Activated CD8-positive, alpha-beta memory T cell treated with anti-CD3 and anti-CD28 coated beads for 1 hour (primary cell): ENCODE measurements around the gene KIFBP.
"Not testable (repeated sequence)": the region's sequence is repeated elsewhere in the genome, so short reads cannot be mapped to it uniquely, and the experiment has no call there.

Experiments
- DNase-seq, 2 donors: peaks; one replicate each; pipeline ENCODE4 v3.0.0-alpha.2; 2020; ENCODE audit warnings: low read depth in 1 of 2; ENCODE audit errors: extremely low read depth in 1 of 2

KIFBP gene

GRCh38 chr10:69004821-69005220, 16.2 kb downstream of the KIFBP start:
- DNase-seq: no peak

DNA sequence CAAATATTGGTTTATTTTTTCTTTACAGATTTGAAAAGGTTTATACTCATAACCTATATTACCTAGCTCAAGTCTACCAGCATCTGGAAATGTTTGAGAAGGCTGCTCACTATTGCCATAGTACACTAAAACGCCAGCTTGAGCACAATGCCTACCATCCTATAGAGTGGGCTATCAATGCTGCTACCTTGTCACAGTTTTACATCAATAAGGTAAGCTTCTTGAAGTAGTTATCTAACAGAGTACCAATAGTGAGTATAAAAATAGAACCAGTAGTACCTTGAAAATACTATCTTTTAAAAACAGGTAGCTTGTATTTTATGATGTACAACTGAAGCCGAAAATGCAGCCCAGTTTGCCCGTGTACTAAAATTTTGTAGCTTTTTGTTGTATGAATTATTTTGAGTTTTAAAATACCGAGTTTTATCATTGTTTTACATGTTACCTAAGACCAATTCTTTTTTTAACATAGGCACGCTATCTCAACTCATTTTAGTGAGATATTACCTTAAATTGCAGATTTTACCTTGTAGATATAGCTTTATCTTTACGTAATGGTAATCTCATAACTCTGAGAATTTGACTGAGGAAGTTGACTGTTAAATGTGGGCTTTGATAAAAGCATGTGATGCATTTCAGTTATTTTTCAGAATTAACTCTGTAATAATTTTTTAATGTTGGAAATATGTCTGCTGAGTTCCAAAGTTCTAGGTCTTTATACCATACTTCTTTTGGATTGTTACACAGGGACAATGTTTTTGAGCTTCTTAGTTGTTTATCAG, 17.3 kb downstream of the KIFBP start:
- no peak for DNase-seq

DNA sequence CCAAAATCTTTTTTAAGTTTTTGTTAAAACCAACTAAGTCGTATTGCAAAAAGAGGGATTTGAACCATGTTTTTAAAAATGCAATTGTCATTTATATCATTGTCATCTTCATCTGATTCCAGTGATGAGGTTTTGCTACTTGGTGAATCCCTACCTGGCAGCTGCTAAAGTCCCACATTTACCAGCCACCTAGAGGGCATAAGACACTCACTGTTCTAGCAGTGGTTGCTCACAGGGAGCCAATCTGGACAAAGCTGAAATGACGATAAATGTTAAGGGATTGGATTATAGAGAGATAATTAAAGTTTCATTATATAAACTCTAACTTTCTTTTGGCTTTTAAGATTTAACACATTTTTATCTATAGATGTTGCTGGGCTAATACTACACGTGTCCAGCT, 18.7 kb downstream of the KIFBP start:
- no peak for DNase-seq

GRCh38 chr10:69009360-69009759, 20.8 kb downstream of the KIFBP start:
- no peak for DNase-seq

DNA sequence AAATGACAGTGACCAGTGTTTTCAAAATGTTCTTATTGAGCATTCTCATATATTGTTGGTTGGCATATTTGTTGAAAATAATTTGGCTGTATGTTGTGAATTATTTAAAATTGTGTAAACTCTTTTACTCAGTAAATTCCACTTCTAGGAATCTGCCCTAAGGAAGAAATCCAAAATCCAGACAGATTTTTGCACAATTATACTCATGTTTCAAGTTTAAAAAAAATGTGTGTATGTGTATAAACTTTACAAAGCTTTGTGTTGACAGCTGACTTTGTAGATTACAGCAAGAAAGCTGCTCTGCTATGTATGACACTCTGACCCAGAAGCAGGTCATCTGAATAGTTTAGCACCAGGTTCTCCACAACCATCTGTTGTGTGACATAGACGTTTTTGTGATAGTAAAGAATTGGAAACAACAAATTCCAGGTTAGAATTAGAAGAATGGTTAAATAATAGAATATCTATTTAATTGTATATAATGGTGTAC, 21.6 kb downstream of the KIFBP start:
- no peak for DNase-seq

DNA sequence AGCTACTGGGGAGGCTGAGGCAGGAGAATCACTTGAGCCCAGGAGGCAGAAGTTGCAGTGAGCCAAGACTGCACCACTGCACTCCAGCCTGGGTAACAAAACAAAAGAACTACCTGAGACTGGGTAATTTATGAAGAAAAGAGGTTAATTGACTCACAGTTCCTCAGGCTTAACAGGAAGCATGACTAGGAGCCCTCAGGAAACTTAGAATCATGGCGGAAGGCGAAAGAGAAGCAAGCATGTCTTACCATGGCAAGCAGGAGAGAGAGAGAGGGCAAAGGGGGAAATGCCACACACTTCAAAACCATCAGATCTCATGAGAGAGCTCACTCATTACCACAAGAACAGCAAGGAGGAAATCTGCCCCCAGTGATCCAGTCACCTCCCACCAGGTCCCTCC, 24.2 kb downstream of the KIFBP start:
- DNase-seq: not testable (repeated sequence)

DNA sequence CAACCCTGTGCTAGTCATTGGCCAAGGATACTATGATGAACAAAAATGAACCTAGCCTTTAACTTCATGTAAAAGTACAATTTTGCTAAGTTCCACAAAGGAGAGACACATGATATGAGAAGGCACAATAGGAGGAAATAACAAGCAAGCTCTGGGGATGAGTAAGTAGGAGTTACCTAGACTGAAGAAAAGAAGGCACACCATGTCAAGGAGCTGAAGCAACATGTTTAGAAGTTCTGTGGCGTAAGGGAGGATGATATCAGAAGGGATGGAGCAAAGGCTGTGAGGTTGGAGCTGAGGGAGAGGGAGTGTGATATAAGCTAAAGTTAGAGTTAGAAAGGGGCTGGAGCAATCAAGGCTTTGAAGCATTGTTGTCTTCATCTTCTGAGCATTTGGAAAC, 25.6 kb downstream of the KIFBP start:
- no peak for DNase-seq

DNA sequence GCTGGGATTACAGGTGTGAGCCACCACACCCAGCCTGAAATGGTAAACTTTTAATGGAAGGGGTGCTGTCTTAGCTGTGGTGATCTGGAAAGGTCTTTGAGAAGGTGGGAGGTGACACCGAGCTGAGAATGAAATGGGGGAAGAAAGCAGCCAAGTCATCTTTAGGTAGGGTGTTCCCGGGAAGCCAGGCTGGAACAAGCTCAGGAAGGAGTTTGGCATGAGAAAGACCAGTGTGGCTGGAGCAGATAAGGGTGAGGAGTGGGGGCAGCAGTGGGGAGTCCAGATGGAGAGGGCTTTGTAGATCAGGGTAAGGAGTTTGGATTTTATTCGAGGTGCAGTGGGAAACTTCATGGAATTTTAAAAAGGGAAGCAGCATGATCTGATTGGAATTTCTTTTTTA, 30.0 kb downstream of the KIFBP start:
- no peak for DNase-seq

DNA sequence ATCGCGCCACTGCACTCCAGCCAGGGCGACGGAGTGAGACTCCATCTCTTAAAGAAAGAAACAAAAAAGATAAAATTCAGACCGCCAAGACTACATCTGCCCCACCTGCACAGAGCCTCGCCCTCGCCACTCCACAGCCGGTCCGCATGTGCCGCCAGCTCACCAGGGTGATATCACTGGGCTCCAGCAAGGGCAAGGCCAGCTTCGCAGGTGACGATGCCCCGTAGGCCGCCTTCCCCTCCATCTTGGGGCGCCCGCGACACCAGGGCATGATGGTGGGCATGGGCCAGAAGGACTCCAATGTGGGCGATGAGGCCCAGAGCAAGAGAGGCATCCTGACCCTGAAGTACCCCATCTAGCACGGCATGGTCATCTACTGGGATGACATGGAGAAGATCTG, 34.0 kb downstream of the KIFBP start:
- no peak for DNase-seq

GRCh38 chr10:69025370-69025896, 36.8 kb downstream of the KIFBP start:
- no peak for DNase-seq

DNA sequence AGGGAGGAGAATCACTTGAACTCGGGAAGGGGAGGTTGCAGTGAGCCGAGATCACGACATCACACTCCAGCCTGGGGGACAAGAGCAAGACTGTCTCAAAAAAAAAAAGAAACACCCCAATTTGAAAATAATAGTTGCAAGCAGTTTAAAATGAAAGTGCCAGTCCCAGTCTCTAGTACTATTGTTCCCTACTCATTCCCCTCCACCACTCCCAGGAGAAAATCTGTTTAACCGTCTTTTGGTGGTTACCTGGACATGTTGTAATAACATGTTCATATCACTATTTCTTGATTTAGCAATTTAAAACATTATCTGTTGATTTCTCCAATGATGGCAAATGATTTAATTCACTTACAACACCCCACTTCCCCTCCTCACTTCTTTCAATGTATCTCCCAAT, 44.7 kb downstream of the KIFBP start:
- DNase-seq: no peak

DNA sequence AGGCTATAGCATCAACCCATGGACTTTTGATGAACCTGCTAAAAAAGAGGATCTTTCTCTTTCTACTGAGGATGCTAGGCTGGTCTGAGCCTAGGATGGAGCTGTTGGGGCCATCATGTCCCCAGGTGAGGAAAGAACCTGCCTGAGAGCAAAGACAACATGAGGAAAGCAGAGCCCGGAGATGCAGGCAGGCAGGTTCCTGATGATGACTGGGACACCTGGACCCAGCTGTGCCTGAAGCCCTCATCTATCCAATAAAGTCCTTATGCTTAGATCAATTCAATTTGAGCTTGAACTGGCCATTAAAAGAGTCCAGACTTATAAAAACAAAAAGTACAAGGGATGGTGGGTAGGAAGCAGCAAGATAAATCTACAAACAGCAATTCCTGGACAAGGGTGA, 48.9 kb downstream of the KIFBP start:
- no peak for DNase-seq

GRCh38 chr10:69040904-69041303, 52.3 kb downstream of the KIFBP start:
- not testable (repeated sequence) for DNase-seq

DNA sequence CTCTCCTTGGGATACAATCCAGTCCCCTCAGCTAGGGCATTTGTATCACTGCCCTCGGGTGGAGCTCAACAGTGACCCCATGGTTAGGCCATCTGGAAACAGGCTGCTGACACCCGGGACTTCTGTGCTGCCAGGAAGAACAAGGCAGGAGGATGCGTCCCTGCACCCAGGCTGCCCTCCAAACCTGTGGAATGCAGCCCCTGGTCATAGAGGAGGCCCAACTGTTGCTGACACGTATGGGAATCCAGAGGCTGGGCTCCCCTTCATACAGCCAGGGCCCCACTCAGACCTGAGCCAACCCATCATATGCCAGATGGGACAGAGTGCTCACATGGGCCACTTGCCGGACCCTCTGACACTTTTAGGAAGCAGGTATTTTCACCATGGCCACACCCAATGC, 53.8 kb downstream of the KIFBP start:
- DNase-seq: no peak

DNA sequence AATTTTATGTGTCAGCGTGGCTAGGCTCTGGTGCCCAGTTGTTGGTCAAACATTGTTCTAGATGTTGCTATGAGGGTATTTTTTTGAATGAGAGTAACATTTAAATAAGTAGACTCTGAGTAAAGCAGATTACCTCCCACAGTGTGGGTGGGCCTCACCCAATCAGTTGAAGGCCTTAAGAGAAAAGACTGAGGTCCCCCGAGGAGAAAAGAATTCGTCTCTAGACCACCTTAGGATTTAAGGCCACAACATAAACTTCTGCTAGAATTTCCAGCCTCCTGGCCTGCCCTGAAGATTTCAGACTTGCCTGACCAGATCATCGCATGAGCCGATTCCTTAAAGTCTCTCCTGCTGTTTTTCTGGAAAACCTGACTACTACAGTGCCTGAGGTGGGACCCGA, 54.2 kb downstream of the KIFBP start:
- DNase-seq: no peak

DNA sequence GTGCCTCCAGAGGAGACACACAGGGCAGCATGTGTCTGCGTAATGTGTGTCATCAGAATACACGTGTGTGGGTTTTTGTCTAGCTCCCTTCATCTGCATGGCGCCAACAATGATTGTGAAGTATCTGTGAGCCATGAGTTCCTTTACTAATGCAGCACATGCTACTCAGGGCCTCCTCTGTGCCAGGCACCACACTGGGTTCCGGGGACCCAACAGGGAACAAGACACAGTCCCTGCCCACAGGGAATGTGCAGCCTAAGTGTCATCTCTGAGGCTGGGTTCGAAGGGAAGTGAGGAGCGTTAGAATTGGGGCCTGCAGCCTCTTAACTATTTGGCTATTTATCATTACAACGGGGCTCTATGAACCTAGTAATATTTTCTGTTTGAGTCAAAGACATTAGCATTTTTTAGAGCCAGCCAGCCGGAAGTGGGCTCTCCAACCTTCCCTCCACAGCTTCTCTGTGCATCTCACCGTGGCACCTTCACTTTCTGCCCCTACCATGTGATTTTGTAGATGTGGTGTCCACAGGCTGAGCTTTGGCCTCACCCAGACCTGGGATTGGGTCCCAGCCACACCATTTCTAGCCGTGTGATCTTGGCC, 55.4 kb downstream of the KIFBP start:
- no peak for DNase-seq

- DNase-seq: no peak
Observed at GRCh38 chr10:69044546-69044945, 55.9 kb downstream of the KIFBP start.

- DNase-seq: no peak
Observed at GRCh38 chr10:69045441-69046300, 57.1 kb downstream of the KIFBP start.

DNA sequence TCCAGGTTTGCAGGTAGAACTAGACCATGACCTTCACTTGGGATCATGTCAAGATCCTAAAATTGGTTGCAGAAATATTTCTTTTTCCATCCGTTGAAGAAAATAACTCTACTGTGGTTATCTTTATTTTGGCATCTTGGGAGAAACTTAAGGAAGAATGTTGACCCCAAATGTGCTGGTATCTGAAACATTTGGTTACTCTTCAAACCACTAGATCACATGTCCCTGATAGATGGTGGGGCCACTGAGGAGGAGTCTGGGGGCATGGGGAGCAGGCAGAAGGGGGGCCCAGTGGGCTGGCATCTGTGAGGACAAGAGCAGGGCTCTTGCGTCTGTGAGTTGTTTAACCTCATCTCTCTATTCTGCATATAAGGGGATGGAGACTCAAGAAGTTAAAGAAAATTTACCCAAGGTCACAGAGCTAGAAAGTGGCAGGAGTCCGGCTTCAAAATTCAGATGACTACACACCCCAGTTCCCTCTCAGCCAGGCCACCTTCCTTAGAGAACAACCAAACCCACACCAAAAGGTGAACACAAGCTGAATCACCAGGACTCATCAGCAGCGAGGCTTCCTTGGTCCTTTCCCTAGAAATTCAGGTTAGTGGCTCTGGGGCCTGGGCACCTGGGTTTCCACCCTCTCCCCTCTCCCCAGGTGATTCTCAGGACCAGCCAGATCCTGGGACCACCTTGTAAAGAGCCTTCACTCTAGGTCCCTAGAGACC, 58.7 kb downstream of the KIFBP start:
- DNase-seq: no peak

DNA sequence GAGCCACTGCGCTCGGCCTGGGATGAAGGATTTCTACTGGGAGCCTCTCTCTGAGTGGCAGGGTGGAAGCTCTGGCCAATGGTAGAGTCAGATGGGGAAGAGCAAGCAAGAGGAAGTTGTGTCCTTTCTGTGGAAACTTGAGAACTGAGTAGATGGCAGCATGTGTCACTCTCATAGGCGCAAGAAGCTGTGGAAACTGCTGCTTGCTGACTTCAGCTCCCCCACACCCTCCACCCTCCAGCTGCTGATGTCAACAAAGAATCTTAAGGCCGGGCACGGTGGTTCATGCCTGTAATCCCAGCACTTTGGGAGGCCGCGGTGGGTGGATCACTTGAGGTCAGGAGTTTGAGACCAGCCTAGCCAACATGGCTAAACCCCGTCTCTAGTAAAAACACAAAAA, 59.5 kb downstream of the KIFBP start:
- no peak for DNase-seq

DNA sequence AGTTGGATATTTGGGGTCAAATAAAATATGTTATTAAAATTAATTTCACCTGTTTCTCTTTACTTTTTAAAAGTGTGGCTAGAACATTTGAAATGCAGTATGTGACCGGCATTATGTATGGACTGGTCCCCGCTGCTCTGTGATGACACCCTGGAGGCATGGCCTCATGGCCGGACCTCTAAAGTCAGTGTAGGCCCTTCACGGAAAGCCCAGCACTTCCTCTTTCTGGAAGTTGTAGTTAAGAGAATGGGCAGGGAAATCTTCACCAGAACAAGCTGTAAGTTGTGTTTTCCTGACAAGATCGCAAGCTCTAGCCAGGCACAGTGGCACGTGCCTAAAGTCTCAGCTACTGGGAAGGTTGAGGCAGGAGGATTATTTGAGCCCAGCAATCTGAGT, 61.0 kb downstream of the KIFBP start:
- no peak for DNase-seq
